GM19193 (cell line): ENCODE measurements around the gene DMAC2L.

ENCODE experiments used
- POLR2A ChIP-seq: IDR thresholded peaks from 4 replicates; pipeline ENCODE4 v1.6.1; 2011; ENCODE audit not compliant: insufficient read depth, insufficient read length; ENCODE audit errors: extremely low read depth

DMAC2L gene

GRCh38 chr14:50343434-50343833 lies 31.3 kb downstream of the DMAC2L start:
- no peak for TF ChIP-seq POLR2A

GRCh38 chr14:50344116-50344775 lies 32.1 kb downstream of the DMAC2L start:
- no peak for TF ChIP-seq POLR2A

GRCh38 chr14:50344876-50345563 lies 32.9 kb downstream of the DMAC2L start:
- TF ChIP-seq POLR2A, result no peak

- no peak for TF ChIP-seq POLR2A
Measured at GRCh38 chr14:50345846-50346422, 33.8 kb downstream of the DMAC2L start.

- no peak for TF ChIP-seq POLR2A
Measured at GRCh38 chr14:50347521-50347920, 35.4 kb downstream of the DMAC2L start.

- TF ChIP-seq POLR2A, result no peak
Measured at GRCh38 chr14:50348933-50349332, 36.8 kb downstream of the DMAC2L start.

- TF ChIP-seq POLR2A, result no peak
Measured at GRCh38 chr14:50350975-50351374, 38.9 kb downstream of the DMAC2L start.

GRCh38 chr14:50352584-50352983 lies 40.5 kb downstream of the DMAC2L start:
- no peak for TF ChIP-seq POLR2A

- TF ChIP-seq POLR2A, result no peak
Measured at GRCh38 chr14:50353126-50353525, 41.0 kb downstream of the DMAC2L start.

- no peak for TF ChIP-seq POLR2A
Measured at GRCh38 chr14:50354527-50354926, 42.4 kb downstream of the DMAC2L start.

GRCh38 chr14:50355692-50356091 lies 43.6 kb downstream of the DMAC2L start:
- TF ChIP-seq POLR2A, result no peak

GRCh38 chr14:50357124-50357523 lies 45.0 kb downstream of the DMAC2L start:
- no peak for TF ChIP-seq POLR2A

GRCh38 chr14:50357753-50358395 lies 45.8 kb downstream of the DMAC2L start:
- no peak for TF ChIP-seq POLR2A

- no peak for TF ChIP-seq POLR2A
Measured at GRCh38 chr14:50359631-50360030, 47.5 kb downstream of the DMAC2L start.

GRCh38 chr14:50360093-50360492 lies 48.0 kb downstream of the DMAC2L start:
- no peak for TF ChIP-seq POLR2A
